Bronchial epithelial cell (primary cell): Measurements from ENCODE around the gene CABLES2. TPM values are rescaled to one million over a fixed set of nuclear protein-coding genes. Genes with fewer than 3 reads are reported as not detected.
A peak's percentile ranks its signal among the peaks of the same experiment; 100 is the strongest.

Source experiments
- DNase-seq: peaks from one replicate; pipeline ENCODE4 v3.0.0-alpha.2; 2010; ENCODE audit warnings: low read depth
- FAIRE-seq: peaks from 2 replicates; lab custom pipeline; 2011; peaks lifted over from hg19 to GRCh38; lab: Jason Lieb, UNC
- H3K27me3 ChIP-seq: 2 replicates; pipeline ENCODE4 v1.5.1; 2011; ENCODE audit warnings: low read length; ENCODE audit not compliant: control insufficient read depth, insufficient read depth
- H3K36me3 ChIP-seq: 2 replicates; pipeline ENCODE4 v1.5.1; 2011; ENCODE audit warnings: low read length; ENCODE audit not compliant: control insufficient read depth, insufficient read depth
- H3K4me3 ChIP-seq: 2 replicates; pipeline ENCODE4 v1.5.1; 2011; ENCODE audit warnings: mild to moderate bottlenecking, low read depth, low read length, control low read depth
- total RNA-seq: library from RNA; depleted of rRNA; stranded (reverse); fragments of >200 nt; gene quantifications from 2 replicates; pipeline ENCODE4 v1.2.1, GENCODE V29; 2014
- TF ChIP-seq, protein P1 (sequence below): IDR thresholded peaks from 2 replicates; pipeline ENCODE4 v1.5.1; 2011; ENCODE audit warnings: mild to moderate bottlenecking, moderate library complexity, low read length, control low read depth, inconsistent platforms; ENCODE audit not compliant: insufficient read depth, severe bottlenecking

CABLES2 gene
- total RNA-seq, 1 donor from 2014 or later: 1.3 TPM

DNA sequence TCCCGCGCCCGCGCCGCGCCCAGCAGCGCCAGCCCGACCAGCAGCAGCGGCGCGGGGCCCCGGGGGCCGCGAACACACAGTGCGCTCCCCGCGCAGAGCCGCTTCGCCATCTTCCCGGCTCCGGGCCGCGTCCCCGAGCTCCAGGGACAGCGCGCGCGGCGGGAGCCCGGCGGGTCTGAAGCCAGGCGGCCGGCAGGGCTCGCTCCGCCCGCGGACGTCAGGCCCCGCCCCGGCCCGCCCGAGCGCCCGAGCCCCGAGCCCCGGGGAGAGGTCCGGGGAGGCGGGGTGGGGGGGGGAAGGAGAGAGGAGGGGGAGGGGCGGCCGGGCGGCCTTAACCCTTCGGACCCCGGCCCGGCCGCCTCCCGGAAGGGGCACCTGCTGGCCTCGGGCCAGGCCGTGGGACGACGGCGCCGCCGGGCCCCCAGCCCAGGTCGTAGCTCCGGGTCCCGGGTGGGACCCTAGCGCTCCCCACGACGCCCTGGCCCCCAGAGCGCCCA, 39.9 kb downstream of the CABLES2 start, which contains the start of gene LAMA5:
Gene LAMA5 (minus strand): TSS at position 177 of the 497 bp plus-strand sequence. CDS start 67 bp downstream, at position 110.
- H3K4me3 ChIP-seq: peak within 1 kb of the TSS; percentile 90
- no peaks in the 10 kb centered on the region for H3K27me3 ChIP-seq
- DNase-seq (no peak), FAIRE-seq (no peak)
- peaks cover 19% of the 10 kb centered on the region for H3K36me3 ChIP-seq
- TF ChIP-seq, protein P1, sequence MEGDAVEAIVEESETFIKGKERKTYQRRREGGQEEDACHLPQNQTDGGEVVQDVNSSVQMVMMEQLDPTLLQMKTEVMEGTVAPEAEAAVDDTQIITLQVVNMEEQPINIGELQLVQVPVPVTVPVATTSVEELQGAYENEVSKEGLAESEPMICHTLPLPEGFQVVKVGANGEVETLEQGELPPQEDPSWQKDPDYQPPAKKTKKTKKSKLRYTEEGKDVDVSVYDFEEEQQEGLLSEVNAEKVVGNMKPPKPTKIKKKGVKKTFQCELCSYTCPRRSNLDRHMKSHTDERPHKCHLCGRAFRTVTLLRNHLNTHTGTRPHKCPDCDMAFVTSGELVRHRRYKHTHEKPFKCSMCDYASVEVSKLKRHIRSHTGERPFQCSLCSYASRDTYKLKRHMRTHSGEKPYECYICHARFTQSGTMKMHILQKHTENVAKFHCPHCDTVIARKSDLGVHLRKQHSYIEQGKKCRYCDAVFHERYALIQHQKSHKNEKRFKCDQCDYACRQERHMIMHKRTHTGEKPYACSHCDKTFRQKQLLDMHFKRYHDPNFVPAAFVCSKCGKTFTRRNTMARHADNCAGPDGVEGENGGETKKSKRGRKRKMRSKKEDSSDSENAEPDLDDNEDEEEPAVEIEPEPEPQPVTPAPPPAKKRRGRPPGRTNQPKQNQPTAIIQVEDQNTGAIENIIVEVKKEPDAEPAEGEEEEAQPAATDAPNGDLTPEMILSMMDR: no peak

DNA sequence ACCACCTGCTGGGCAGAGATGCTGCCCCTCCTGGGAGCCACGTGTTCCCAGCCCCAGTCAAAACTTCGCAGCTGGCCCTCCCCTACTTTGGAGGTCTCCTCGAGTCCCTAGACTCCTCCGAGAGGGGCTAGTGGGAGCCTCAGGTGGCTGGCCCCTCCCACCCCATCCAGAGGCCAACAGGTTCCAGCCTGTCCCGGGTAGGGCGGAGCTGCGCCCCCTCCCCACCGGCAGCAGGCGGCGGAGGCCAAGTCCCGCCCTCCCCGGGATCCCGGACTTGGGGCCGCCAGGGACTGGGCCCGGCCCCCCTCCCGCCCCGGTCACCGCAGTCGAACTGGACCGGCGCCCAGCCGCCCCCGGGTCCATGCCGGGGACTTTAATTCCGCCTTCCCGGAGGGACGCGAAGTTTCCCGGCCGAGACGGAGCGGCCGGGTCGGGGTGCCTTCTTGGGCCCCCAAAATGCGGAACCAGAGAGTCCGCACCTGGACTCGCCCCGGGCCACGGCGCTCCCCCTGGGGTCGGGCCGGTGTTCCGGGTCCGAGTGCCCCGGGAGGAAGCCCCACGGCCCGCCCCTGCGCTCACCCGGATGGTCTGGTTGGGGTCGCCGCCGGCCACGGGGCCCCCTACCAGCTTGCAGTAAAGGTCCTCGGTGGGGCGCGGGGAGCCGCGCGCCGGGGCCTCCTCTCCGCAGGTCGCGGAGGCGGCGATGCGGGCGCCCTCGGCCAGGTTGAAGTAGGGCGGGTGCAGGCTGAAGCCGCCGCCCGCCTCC, 40.5 kb downstream of the CABLES2 start:
- H3K27me3 ChIP-seq: no peaks in the 10 kb centered on the region
- TF ChIP-seq, protein P1: no peak
- no peak for FAIRE-seq
- H3K4me3 ChIP-seq: peak overlapping the region; percentile 90
- H3K36me3 ChIP-seq: peaks cover 20% of the 10 kb centered on the region
- no peak for DNase-seq

DNA sequence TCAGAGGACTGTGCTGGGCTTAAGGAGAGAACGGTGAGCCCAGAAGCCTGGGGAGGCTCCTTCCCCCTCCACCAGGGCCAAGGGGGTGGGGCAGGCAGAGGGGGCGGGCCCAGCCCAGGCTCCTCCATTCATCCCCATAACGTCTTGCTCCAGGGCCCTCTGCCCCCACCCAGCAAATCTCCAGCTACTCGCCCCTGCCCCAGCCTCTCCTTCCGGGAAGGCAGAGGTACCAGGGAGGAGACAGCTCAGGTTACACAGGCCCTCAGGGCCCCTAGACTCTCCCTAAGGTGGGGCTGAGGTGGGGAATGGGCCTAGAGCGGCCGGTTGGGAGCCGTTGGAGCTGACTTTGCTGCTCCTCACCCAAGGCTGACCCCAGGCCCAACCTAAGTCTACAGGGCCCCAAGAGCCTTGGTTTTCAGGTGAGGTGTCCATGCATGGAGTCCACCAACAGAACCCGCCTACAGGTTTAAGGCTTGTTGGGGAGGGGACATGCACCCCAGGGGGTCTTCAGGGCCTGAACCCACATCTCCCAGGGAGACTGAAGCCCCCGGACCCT, 41.2 kb downstream of the CABLES2 start:
- FAIRE-seq (no peak), DNase-seq (peak; percentile 74)
- TF ChIP-seq, protein P1: no peak
- Histone ChIP-seq H3K36me3 (peaks cover 22% of the 10 kb centered on the region), H3K27me3 (no peaks in the 10 kb centered on the region), H3K4me3 (peak overlapping the region; percentile 90)

DNA sequence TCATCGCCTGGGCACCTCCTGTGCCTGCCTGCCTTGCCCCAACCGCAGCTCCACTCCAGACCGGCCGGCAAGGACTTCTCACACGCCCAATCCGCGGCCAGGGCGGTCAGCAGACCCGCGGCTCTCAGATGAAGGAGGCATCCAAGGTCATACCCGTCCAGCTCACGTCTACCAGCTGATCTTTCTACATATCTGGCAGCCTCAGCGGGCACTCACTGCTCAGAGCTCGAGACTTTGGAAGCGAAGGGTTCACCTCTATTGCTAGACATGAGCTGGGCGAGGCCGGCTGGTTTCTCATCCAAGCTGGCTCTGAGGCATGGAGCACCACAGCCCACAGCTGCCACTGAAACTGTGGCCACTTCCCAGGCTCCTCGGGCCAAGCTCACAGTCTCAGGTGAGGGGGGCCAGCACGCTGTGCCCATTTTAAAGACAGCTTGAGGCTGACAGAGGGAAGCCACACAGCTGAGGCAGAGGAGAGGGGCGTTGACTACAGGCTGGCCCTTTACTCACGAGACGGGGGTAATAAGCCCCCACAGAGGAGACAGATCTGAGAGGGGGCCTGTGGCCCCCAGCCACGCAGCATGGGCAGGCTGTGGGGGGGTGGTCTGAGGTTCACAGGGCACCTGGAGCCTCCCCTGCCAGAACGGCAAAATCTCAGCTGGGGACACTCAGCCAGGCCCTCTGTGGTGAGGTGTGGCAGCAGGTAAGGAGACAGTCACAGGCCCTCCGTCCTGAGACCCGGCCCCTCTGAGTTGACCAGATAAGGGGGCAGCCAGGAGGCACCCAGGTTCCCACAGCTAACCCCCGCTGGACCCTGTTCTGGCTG, 42.0 kb downstream of the CABLES2 start:
- H3K4me3 ChIP-seq: peak overlapping the region; percentile 90
- H3K27me3 ChIP-seq: no peaks in the 10 kb centered on the region
- no peak for DNase-seq
- peaks cover 26% of the 10 kb centered on the region for H3K36me3 ChIP-seq
- TF ChIP-seq, protein P1: no peak
- no peak for FAIRE-seq

DNA sequence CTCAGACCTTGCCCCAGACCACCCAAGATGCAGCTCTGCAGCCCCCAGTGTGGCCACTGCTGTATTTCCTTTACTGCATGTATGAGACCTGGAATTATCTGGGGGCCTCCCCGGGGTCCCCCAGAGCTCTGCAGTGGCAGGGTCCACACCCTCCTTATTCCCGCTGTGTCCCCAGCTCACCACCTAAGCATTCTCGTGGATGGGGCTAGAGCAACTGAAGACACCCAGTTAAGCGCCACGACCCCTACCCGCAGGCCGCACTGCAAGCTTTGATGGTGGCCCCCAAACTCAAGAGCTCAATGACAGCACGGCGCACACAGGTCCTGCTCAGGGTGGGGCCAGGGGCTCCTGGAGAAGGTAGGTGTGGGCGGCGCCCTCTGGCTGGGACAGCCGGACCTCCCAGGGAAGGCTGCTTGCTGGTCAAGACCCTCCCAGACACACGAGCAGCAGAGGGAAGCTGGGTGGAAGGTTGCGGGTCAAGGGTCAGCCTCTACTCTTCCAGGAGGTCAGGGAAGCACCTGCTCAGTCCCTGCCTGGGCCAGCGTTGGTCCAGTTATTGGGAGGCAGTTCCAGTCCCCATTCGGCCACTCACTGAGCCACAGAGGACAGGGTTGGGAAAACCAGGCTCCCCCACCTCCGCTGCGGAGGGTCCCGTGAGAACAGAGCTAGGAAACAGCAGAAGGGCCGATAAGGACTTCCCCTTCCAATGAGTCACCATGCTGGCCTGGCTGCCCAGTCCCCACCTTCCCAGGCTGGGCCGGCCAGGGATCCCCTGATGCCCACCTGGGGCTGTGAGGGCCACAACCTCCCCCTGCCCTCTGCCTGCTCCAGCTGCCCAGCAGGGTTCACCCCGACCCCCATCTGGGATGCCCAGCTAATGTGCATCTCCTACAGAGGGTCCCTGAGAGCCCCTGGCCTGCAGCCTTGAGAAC, 42.9 kb downstream of the CABLES2 start:
- Histone ChIP-seq H3K4me3 (peak overlapping the region; percentile 90), H3K27me3 (no peaks in the 10 kb centered on the region), H3K36me3 (peaks cover 26% of the 10 kb centered on the region)
- DNase-seq (no peak), FAIRE-seq (peak; percentile 55)
- TF ChIP-seq, protein P1: no peak
